GM10248 (cell line): ENCODE results near the gene UBE2O.

Source experiments
- CTCF ChIA-PET: fragments of 300-600 bp; sonication (Branson Sonifier 250); formaldehyde crosslinking; extraction: SDS; loops from one replicate; lab custom pipeline; 2021; ENCODE audit warnings: antibody characterized with exemption; lab: Yijun Ruan, JAX
- POLR2A ChIA-PET: fragments of 350-650 bp; sonication (Branson Sonifier 250); formaldehyde crosslinking; extraction: SDS; loops from one replicate; lab custom pipeline; 2020; ENCODE audit warnings: antibody characterized with exemption; lab: Yijun Ruan, JAX
- DNase-seq: peaks from one replicate; pipeline ENCODE4 v3.0.0; 2012; ENCODE audit errors: extremely low spot score
- CTCF ChIP-seq: IDR thresholded peaks from 2 replicates; pipeline ENCODE4 v1.5.1; 2012; ENCODE audit warnings: mild to moderate bottlenecking, low read depth; ENCODE audit errors: extremely low read depth, missing control alignments, control extremely low read depth

Gene UBE2O

GRCh38 chr17:76471498-76472257, 18.7 kb upstream of the UBE2O start:
- no peak for TF ChIP-seq CTCF
- POLR2A ChIA-PET = no interaction called here
- DNase-seq = no peak
- CTCF ChIA-PET = interaction anchor here (4.7 kb wide), 1 partner anchor 35 kb away, joined by 25 read pairs; no protein-coding TSS in a partner anchor

GRCh38 chr17:76469991-76470739, 17.2 kb upstream of the UBE2O start:
- POLR2A ChIA-PET = no interaction called here
- CTCF ChIA-PET = interaction anchor here (1.4 to 22.9 kb wide), 3 partner anchors 17 to 58 kb away, joined by 3 to 496 read pairs (median 4); partner anchors contain the start of genes RHBDF2 and UBE2O
- no peak for DNase-seq
- TF ChIP-seq CTCF = no peak

GRCh38 chr17:76469076-76469990, 16.4 kb upstream of the UBE2O start:
- CTCF ChIA-PET = interaction anchor here (0.8 to 22.9 kb wide), 4 partner anchors 16 to 57 kb away, joined by 3 to 496 read pairs (median 4); partner anchors contain the start of genes RHBDF2 and UBE2O
- TF ChIP-seq CTCF = no peak
- DNase-seq = no peak
- POLR2A ChIA-PET = no interaction called here

DNA sequence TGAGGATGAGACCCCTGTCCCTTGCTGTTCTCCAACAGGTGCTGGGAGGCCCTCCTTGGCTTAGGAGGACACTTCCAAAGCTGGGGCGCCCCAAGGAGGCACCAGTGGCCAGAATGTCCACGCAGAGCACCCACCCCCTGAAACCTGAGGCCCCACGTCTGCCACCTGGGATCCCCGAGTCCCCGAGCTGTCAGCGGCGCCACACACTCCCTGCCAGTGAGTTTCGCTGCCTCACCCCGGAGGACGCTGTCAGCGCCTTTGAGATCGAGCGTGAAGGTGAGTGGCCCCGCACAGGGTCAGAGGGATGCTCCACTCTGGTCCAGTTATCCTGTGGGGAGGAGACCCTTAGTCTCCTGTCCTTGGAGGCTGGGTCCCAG, 15.7 kb upstream of the UBE2O start:
- CTCF ChIA-PET = interaction anchor here (1.1 to 22.9 kb wide), 4 partner anchors 12 to 57 kb away, joined by 3 to 496 read pairs (median 23); partner anchors contain the start of gene RHBDF2

DNA sequence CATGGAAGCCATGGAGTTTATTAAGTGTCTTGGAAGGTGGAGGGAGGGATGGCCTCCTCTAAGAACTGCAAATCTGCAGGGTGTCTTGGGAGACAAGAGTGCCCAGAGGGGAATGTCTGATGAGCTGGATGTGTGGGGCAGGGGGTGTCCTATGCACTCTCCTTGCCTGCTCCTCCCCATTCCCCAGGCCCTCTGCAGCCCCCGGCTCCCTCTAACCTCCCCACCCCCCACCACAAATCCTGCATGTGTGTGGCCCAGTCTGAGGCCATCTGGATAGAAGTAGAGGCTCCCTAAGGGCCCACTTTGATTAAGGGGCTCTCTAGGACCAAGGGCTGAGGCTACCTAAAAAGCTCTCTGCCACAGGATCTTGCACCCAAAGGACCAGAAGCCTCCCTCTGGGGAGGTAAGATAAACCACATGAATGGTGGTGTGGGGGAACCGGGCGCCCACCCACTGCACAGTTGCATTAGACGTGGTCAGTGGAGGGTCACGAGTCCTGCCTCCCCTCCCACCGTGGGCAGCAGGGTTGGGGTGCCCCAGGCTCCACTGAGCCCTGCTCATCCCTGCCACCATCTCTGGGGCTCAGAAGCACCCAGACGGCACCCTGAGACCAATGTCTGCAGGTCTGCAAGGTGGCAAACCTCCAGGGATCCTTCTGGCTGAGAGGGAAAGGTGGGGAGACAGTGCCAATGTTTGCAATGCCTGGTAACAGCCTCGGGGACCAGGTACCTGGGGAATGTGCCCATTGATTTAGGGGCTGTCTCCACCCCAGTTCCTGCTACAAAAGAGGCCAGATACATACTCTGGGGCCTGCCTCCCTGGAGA, 15.1 kb upstream of the UBE2O start:
- no peak for DNase-seq
- POLR2A ChIA-PET = no interaction called here
- CTCF ChIA-PET = interaction anchor here (1.1 to 22.9 kb wide), 9 partner anchors 8 to 57 kb away, joined by 3 to 496 read pairs (median 6); partner anchors contain the start of gene RHBDF2
- no peak for TF ChIP-seq CTCF

More for the DNA sequence above, 15.7 kb upstream of the UBE2O start:
- no peak for DNase-seq
- POLR2A ChIA-PET = no interaction called here
- TF ChIP-seq CTCF = no peak
